Right lobe of liver (tissue), 6 donors: ENCODE results near the gene DLST. TPM values are rescaled to one million over a fixed set of nuclear protein-coding genes. Genes with fewer than 3 reads are reported as not detected.
A peak's percentile ranks its signal among the peaks of the same experiment; 100 is the strongest.

ENCODE experiments used
- ATAC-seq, 4 donors: fragments of 200-7000 bp; cut with Tn5 transposase; one replicate each; pipeline ENCODE4 v1.9.1; 2020; ENCODE audit warnings: mild to moderate bottlenecking in 4 of 4, moderate library complexity in 4 of 4
- DNase-seq, 3 donors: peaks; one replicate each; pipeline ENCODE4 v3.0.0-alpha.2; 2020
- H3K27ac ChIP-seq, 3 donors: fragments of 200-600 bp; one replicate each; pipeline ENCODE4 v1.8.0; 2022
- H3K27me3 ChIP-seq, 2 donors: fragments of 200-600 bp; one replicate each; pipeline ENCODE4 v1.8.0; 2022
- H3K36me3 ChIP-seq, 4 donors: fragments of 200-600 bp; sonication (generic) in 1 of 4; one replicate each; pipeline versions ENCODE4 v1.5.1 to v1.8.0; 2017 to 2022; ENCODE audit warnings: control low read depth in 1 of 4
- H3K4me1 ChIP-seq, 4 donors: fragments of 200-600 bp; sonication (generic) in 1 of 4; one replicate each; pipeline versions ENCODE4 v1.5.1 to v1.8.0; 2017 to 2022; ENCODE audit warnings: control low read depth in 1 of 4
- H3K4me3 ChIP-seq, 3 donors: fragments of 200-600 bp; one replicate each; pipeline ENCODE4 v1.8.0; 2022
- H3K9me3 ChIP-seq, 4 donors: fragments of 200-600 bp; sonication (generic) in 1 of 4; one replicate each; pipeline versions ENCODE4 v1.5.1 to v1.8.0; 2017 to 2022; ENCODE audit warnings: control low read depth in 1 of 4
- POLR2A ChIP-seq: fragments of 450-650 bp; IDR thresholded peaks from one replicate; pipeline ENCODE4 v1.6.1; 2017; ENCODE audit warnings: antibody characterized with exemption, mild to moderate bottlenecking
- WGBS: methylation state at CpG from one replicate; pipeline ENCODE4 v1.1.6; 2018; ENCODE audit warnings: low coverage, low lambda C conversion rate; ENCODE audit not compliant: insufficient coverage; ENCODE audit errors: missing lambda C conversion rate; 5-methylcytosine and 5-hydroxymethylcytosine counted together
- intact Hi-C, 2 donors: fragments of 100-400 bp; cut with DNase I; formaldehyde crosslinking; loops; one replicate each; pipeline versions ENCODE4 v1.11.2 to v1.14.1; 2022
- total RNA-seq, 6 experiments: library from RNA; depleted of rRNA in 2 of 6; stranded (reverse); fragments of >200 nt in 2 of 6; fragmentation: NEBNext Ultra II Directional in 3 of 6; extraction: Animal tissue kit (Norgen Biotek cat#: 25700) in 3 of 6; gene quantifications; one replicate each; pipeline versions ENCODE4 v1.1.0 to v1.2.4, GENCODE V29; 2016 to 2023
- TF ChIP-seq, protein P1 (sequence below), 4 donors: fragments of 200-600 bp in 3 of 4; fragments of 450-650 bp in 1 of 4; IDR thresholded peaks; one replicate each; pipeline versions ENCODE4 v1.5.1 to v1.8.0; 2016 to 2022; ENCODE audit warnings: antibody characterized with exemption in 4 of 4, mild to moderate bottlenecking in 2 of 4
- donor health status: DM: no; HTN: yes; CAD: no.
- donor health status: DM: no; HTN: no; CAD: no.
- donor health status: DM: no; HTN: no; CAD: no.
- donor health status: DM: no; HTN: yes; CAD: no.
- donor health status: DM: no; HTN: yes; CAD: no.

DLST gene
- total RNA-seq, 6 experiments from 2014 or later = 63.8 to 112 (median 68.8) TPM

DNA sequence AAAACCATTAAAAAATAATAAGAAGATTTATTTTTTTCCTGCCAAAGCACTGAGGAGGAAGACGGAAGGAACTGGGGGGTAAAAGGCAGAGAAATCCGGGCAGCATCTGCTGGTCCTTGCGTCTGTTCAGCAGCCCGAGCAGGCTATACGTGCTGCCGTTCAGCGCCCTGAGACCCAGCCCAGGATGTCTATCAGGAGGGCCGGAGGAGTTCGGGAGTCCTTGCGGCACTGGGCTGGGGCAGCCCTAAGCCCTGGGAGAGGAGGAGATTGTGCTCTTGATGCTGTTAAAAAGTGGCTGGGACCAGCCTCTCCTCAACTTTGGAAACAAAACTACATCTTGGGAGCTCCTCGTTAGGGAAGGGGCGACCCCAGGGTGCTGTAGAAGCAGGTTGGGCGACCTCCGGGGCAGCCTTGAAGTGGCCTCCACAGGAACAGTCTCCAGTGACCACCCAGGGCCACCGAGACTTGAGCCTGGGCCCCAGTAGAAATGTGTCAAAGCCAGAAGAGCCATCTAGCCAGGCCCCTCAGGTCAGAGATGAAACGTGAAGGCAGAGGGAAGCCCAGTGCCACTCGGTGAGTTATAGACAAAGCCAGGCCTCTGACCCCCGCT, 59.3 kb downstream of the DLST start:
- TF ChIP-seq, protein P1, sequence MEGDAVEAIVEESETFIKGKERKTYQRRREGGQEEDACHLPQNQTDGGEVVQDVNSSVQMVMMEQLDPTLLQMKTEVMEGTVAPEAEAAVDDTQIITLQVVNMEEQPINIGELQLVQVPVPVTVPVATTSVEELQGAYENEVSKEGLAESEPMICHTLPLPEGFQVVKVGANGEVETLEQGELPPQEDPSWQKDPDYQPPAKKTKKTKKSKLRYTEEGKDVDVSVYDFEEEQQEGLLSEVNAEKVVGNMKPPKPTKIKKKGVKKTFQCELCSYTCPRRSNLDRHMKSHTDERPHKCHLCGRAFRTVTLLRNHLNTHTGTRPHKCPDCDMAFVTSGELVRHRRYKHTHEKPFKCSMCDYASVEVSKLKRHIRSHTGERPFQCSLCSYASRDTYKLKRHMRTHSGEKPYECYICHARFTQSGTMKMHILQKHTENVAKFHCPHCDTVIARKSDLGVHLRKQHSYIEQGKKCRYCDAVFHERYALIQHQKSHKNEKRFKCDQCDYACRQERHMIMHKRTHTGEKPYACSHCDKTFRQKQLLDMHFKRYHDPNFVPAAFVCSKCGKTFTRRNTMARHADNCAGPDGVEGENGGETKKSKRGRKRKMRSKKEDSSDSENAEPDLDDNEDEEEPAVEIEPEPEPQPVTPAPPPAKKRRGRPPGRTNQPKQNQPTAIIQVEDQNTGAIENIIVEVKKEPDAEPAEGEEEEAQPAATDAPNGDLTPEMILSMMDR (IDR thresholded peaks at IDR 0.05) = no peak
- no peak for TF ChIP-seq POLR2A
- Histone ChIP-seq H3K27ac (peak overlapping the region; percentile 31 to 62 (median 43)), H3K4me3 (no peak overlapping the region), H3K36me3 (no peaks in the 10 kb centered on the region), H3K27me3 (no peaks in the 10 kb centered on the region), H3K4me1 (peaks cover 0 to 14% (median 7%) of the 10 kb centered on the region in 4 donors), H3K9me3 (no peaks in the 10 kb centered on the region)
- 74% methylated on average over 12 of the region's 18 CpGs for WGBS
- peak in 1 of 3 donors; percentile 35 for DNase-seq
- intact Hi-C loops = loop anchor here in 1 of 2 donors (10.0 kb wide), 1 partner anchor 144 kb away; no protein-coding TSS in a partner anchor
- peak in 2 of 4 donors; percentile 11 to 18 for ATAC-seq

GRCh38 chr14:74941676-74942097, 60.0 kb downstream of the DLST start:
- 42% methylated on average over 11 of the region's 13 CpGs for WGBS
- DNase-seq = peak in 2 of 3 donors; percentile 57 to 66
- no peak overlapping the region for H3K4me3 ChIP-seq
- peak; percentile 34 to 53 (median 46) for ATAC-seq
- no peaks in the 10 kb centered on the region for H3K27me3 ChIP-seq
- TF ChIP-seq, protein P1 (IDR thresholded peaks at IDR 0.05) = no peak
- TF ChIP-seq POLR2A = no peak
- H3K9me3 ChIP-seq = no peaks in the 10 kb centered on the region
- intact Hi-C loops = loop anchor here in 1 of 2 donors (10.0 kb wide), 1 partner anchor 143 kb away; no protein-coding TSS in a partner anchor
- peak overlapping the region; percentile 43 to 62 (median 50) for H3K27ac ChIP-seq
- H3K36me3 ChIP-seq = no peaks in the 10 kb centered on the region
- H3K4me1 ChIP-seq = peaks cover 0 to 19% (median 7%) of the 10 kb centered on the region in 4 donors

DNA sequence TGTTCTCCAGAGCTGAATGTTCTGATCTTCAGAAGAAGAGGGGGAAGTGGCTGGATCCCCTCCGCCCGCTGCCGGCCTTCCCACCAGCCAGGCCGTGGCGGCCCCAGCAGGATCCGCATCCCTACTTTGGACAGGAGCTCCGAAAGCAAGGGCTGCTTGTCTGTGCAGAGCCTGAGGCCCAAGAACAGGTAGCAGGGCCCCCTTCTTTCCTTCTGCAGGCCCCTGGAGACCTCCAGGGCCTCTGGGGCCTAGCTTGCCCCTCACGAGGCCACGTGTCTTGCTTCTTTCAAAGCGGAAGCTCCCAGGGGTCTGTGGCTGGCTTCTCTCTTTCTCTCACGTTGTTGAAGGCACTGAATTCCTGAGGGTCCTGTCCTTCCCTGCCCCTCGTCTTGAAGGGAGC, 60.5 kb downstream of the DLST start:
- Histone ChIP-seq H3K27me3 (no peaks in the 10 kb centered on the region), H3K4me1 (peaks cover 0 to 19% (median 7%) of the 10 kb centered on the region in 4 donors), H3K9me3 (no peaks in the 10 kb centered on the region), H3K36me3 (no peaks in the 10 kb centered on the region), H3K4me3 (no peak overlapping the region), H3K27ac (peak overlapping the region; percentile 43 to 62 (median 50))
- ATAC-seq (no peak), DNase-seq (no peak)
- intact Hi-C loops = loop anchor here in 1 of 2 donors (10.0 kb wide), 1 partner anchor 143 kb away; no protein-coding TSS in a partner anchor
- 60% methylated on average over 1 of the region's 12 CpGs for WGBS
- no peak for TF ChIP-seq POLR2A
- TF ChIP-seq, protein P1 (IDR thresholded peaks at IDR 0.05) = no peak

GRCh38 chr14:74942608-74943007, 60.9 kb downstream of the DLST start:
- WGBS = 85% methylated on average over 6 of the region's 11 CpGs
- intact Hi-C loops = loop anchor here in 1 of 2 donors (10.0 kb wide), 1 partner anchor 142 kb away; no protein-coding TSS in a partner anchor
- H3K4me3 ChIP-seq = no peak overlapping the region
- H3K27ac ChIP-seq = peak overlapping the region in 2 of 3 donors; percentile 43 to 62
- no peaks in the 10 kb centered on the region for H3K9me3 ChIP-seq
- H3K4me1 ChIP-seq = peaks cover 0 to 19% (median 7%) of the 10 kb centered on the region in 4 donors
- DNase-seq (no peak), ATAC-seq (no peak)
- no peaks in the 10 kb centered on the region for H3K27me3 ChIP-seq
- TF ChIP-seq, protein P1 (IDR thresholded peaks at IDR 0.05) = no peak
- no peak for TF ChIP-seq POLR2A
- H3K36me3 ChIP-seq = no peaks in the 10 kb centered on the region
